Measurements from ENCODE around the gene DPH6.

GRCh38 chr15:35465783-35466182, 80.2 kb downstream of the DPH6 start:
- TF ChIP-seq CTCF (IDR thresholded peaks at IDR 0.05; ENCODE audit: poor library complexity), result no peak
- no peak for TF ChIP-seq EZH2 (IDR thresholded peaks at IDR 0.05; ENCODE audit: borderline replicate concordance)
- no peak for TF ChIP-seq EZH2phosphoT487 (IDR thresholded peaks at IDR 0.05; ENCODE audit: low read depth, severe bottlenecking, unreplicated experiment)
